GM12874 (cell line): ENCODE data around the gene SVIP.
A peak's percentile ranks its signal among the peaks of the same experiment; 100 is the strongest.

Experiments used
- CTCF ChIP-seq: IDR thresholded peaks from 2 replicates; pipeline ENCODE4 v1.5.1; 2011; ENCODE audit warnings: low read depth, mild to moderate bottlenecking, control low read depth, low read length, moderate library complexity; ENCODE audit not compliant: insufficient read depth

SVIP gene

GRCh38 chr11:22795914-22796313, 33.7 kb downstream of the SVIP start:
- no peak for TF ChIP-seq CTCF

GRCh38 chr11:22792497-22792896, 37.1 kb downstream of the SVIP start:
- TF ChIP-seq CTCF: no peak

GRCh38 chr11:22787551-22788162, 41.9 kb downstream of the SVIP start:
- TF ChIP-seq CTCF: peak; percentile 45; the same call in 1 of the 2 replicates

- no peak for TF ChIP-seq CTCF
Observed at GRCh38 chr11:22787055-22787454, 42.5 kb downstream of the SVIP start.

- no peak for TF ChIP-seq CTCF
Observed at GRCh38 chr11:22786475-22786874, 43.1 kb downstream of the SVIP start.

GRCh38 chr11:22785251-22785650, 44.4 kb downstream of the SVIP start:
- TF ChIP-seq CTCF: no peak

GRCh38 chr11:22780952-22781593, 48.5 kb downstream of the SVIP start:
- TF ChIP-seq CTCF: no peak
